GM12872 (cell line): ENCODE data around the gene TMEM179B.
A peak's percentile ranks its signal among the peaks of the same experiment; 100 is the strongest.

Source experiments
- CTCF ChIP-seq: IDR thresholded peaks from 3 replicates; pipeline ENCODE4 v1.5.1; 2011; ENCODE audit warnings: low read depth, mild to moderate bottlenecking, low read length, moderate library complexity; ENCODE audit not compliant: insufficient read depth

The TMEM179B gene

GRCh38 chr11:62782753-62783152, 4.4 kb upstream of the TMEM179B start:
- no peak for TF ChIP-seq CTCF

GRCh38 chr11:62786318-62787004, 741 bp upstream of the TMEM179B start:
- peak; percentile 99 for TF ChIP-seq CTCF

GRCh38 chr11:62788991-62789390, 1.8 kb downstream of the TMEM179B start:
- TF ChIP-seq CTCF: no peak

GRCh38 chr11:62789576-62789975, 2.4 kb downstream of the TMEM179B start:
- no peak for TF ChIP-seq CTCF

- peak; percentile 22; the same call in 2 of the 3 replicates for TF ChIP-seq CTCF
Measured at GRCh38 chr11:62791501-62792201, 4.4 kb downstream of the TMEM179B start, which contains the start of gene TMEM223. Gene TMEM223 (minus strand): TSS chr11:62792006. CDS start chr11:62791994, 12 bp downstream.

- TF ChIP-seq CTCF: no peak
Measured at GRCh38 chr11:62792202-62792575, 5.0 kb downstream of the TMEM179B start.

GRCh38 chr11:62794201-62794775, 7.1 kb downstream of the TMEM179B start:
- TF ChIP-seq CTCF: no peak
